Esophagus muscularis mucosa (tissue), 3 donors: ENCODE measurements around the gene CD19.

Experiments used
- POLR2A ChIP-seq: fragments of 450-650 bp; IDR thresholded peaks from one replicate; pipeline ENCODE4 v1.6.1; 2017; ENCODE audit warnings: antibody characterized with exemption, moderate library complexity, mild to moderate bottlenecking, low read depth
- TF ChIP-seq, protein P1 (sequence below), 3 experiments: fragments of 200-600 bp in 2 of 3; fragments of 450-650 bp in 1 of 3; sonication (generic) in 2 of 3; IDR thresholded peaks; one replicate each; pipeline ENCODE4 v1.5.1; 2017 to 2019; ENCODE audit warnings: antibody characterized with exemption in 3 of 3, mild to moderate bottlenecking in 2 of 3, moderate library complexity in 1 of 3

DNA sequence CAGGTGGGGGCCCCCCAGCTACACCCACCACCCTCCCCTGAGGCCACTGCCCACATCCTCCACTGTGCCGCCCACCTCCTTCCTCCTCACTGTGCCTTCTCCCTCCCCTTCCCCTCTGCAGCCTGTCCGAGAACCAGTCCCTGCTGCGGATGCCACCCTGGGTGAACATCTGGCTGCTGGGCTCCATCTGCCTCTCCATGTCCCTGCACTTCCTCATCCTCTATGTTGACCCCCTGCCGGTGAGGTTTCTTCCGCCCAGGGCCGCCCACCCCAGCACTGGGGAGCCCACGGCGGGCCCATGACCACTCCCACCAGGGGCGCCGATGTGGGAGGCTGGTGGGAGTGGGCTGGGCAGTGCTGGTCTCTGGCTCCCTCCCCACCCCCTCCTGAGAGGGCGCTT, 28.9 kb upstream of the CD19 start:
- TF ChIP-seq, protein P1, sequence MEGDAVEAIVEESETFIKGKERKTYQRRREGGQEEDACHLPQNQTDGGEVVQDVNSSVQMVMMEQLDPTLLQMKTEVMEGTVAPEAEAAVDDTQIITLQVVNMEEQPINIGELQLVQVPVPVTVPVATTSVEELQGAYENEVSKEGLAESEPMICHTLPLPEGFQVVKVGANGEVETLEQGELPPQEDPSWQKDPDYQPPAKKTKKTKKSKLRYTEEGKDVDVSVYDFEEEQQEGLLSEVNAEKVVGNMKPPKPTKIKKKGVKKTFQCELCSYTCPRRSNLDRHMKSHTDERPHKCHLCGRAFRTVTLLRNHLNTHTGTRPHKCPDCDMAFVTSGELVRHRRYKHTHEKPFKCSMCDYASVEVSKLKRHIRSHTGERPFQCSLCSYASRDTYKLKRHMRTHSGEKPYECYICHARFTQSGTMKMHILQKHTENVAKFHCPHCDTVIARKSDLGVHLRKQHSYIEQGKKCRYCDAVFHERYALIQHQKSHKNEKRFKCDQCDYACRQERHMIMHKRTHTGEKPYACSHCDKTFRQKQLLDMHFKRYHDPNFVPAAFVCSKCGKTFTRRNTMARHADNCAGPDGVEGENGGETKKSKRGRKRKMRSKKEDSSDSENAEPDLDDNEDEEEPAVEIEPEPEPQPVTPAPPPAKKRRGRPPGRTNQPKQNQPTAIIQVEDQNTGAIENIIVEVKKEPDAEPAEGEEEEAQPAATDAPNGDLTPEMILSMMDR (IDR thresholded peaks at IDR 0.05) = no peak
- TF ChIP-seq POLR2A = no peak
